Measurements from ENCODE around the gene EME2.
A peak's percentile ranks its signal among the peaks of the same experiment; 100 is the strongest.

Gene EME2

GRCh38 chr16:1810106-1810505 lies 37.5 kb downstream of the EME2 start:
- no peak for DNase-seq (ENCODE audit: insufficient read length, low spot score)
- no peak for FAIRE-seq
- TF ChIP-seq CTCF (IDR thresholded peaks at IDR 0.05; ENCODE audit: insufficient read depth, missing control alignments): no peak

GRCh38 chr16:1810536-1810935 lies 37.9 kb downstream of the EME2 start:
- DNase-seq (ENCODE audit: insufficient read length, low spot score): no peak
- no peak for FAIRE-seq
- no peak for TF ChIP-seq CTCF (IDR thresholded peaks at IDR 0.05; ENCODE audit: insufficient read depth, missing control alignments)

GRCh38 chr16:1812732-1813163 lies 40.1 kb downstream of the EME2 start:
- DNase-seq (ENCODE audit: insufficient read length, low spot score) (peak; percentile 56), FAIRE-seq (no peak)
- TF ChIP-seq CTCF (IDR thresholded peaks at IDR 0.05; ENCODE audit: insufficient read depth, missing control alignments): peak; percentile 44

- TF ChIP-seq CTCF (IDR thresholded peaks at IDR 0.05; ENCODE audit: insufficient read depth, missing control alignments): no peak
- FAIRE-seq: no peak
- no peak for DNase-seq (ENCODE audit: insufficient read length, low spot score)
Measured at GRCh38 chr16:1815461-1815860, 42.9 kb downstream of the EME2 start.

- no peak for DNase-seq (ENCODE audit: insufficient read length, low spot score)
- no peak for TF ChIP-seq CTCF (IDR thresholded peaks at IDR 0.05; ENCODE audit: insufficient read depth, missing control alignments)
- no peak for FAIRE-seq
Measured at GRCh38 chr16:1816396-1817275, 44.0 kb downstream of the EME2 start.

GRCh38 chr16:1817276-1817589 lies 44.6 kb downstream of the EME2 start:
- FAIRE-seq (no peak), DNase-seq (ENCODE audit: insufficient read length, low spot score) (no peak)
- TF ChIP-seq CTCF (IDR thresholded peaks at IDR 0.05; ENCODE audit: insufficient read depth, missing control alignments): no peak

- FAIRE-seq (no peak), DNase-seq (ENCODE audit: insufficient read length, low spot score) (no peak)
- no peak for TF ChIP-seq CTCF (IDR thresholded peaks at IDR 0.05; ENCODE audit: insufficient read depth, missing control alignments)
Measured at GRCh38 chr16:1817716-1818115, 45.1 kb downstream of the EME2 start.
